Measurements from ENCODE around the gene ZRANB1. TPM values are rescaled to one million over a fixed set of nuclear protein-coding genes. Genes with fewer than 3 reads are reported as not detected.

Gene ZRANB1
- total and polyA plus RNA-seq, 2 of the 13 experiments (the other 11 are each of a cell fraction or from before 2014, with no cell fraction given) = 10.3 to 19.6 TPM

DNA sequence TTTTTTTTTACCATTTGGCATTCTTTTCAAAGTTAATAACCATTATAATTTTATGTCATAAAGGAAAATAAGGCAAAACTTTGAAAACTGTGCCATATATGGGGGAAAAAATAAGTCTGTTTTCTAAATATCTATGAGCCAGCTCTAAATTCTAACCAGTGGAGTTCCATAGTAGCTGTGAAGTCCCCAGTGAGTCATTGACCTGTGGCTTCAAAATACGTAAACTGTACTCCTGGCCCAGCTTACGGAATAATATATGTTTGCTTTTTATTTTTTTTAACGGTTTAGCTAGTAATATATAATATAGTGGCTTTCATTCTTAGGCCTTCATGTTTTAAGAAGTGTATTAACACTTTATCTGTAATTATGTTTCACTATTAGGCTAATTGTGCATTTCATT, 20.5 kb downstream of the ZRANB1 start:
- whole genome bisulfite sequencing (ENCODE audit: low lambda C conversion rate) = 97% methylated on average over 3 of the region's 3 CpGs
- ChIA-PET CTCF (ENCODE audit: low intra/inter-chr PET ratio, low total read pairs) (no interaction called here), POLR2A (no interaction called here)
- FAIRE-seq (no peak), ATAC-seq (no peak), DNase-seq (ENCODE audit: low spot score) (no peak)
- H3K9ac ChIP-seq (ENCODE audit: insufficient read depth, low read depth, low read length) = no peak overlapping the region
- in situ Hi-C loops (cut with HindIII; ENCODE audit: extremely low pct_ligation_motif_present, low pct_unique_long_range_greater_than_20kb) = no loop called here
- H3K27ac ChIP-seq (ENCODE audit: extremely low read length, insufficient read depth, low read length) = no peak overlapping the region
- no peaks in the 10 kb centered on the region for H3K9me3 ChIP-seq (ENCODE audit: low read length)
- no peak for TF ChIP-seq ZNF354B (CRISPR knock-in tag; IDR thresholded peaks at IDR 0.05)
- no peak for TF ChIP-seq ZNF616 (CRISPR knock-in tag; IDR thresholded peaks at IDR 0.05; ENCODE audit: low read depth)
- TF ChIP-seq ZNF207 (IDR thresholded peaks at IDR 0.05; ENCODE audit: borderline replicate concordance) = no peak
- TF ChIP-seq POGZ (CRISPR knock-in tag; IDR thresholded peaks at IDR 0.05) = no peak
- TF ChIP-seq, protein P1, sequence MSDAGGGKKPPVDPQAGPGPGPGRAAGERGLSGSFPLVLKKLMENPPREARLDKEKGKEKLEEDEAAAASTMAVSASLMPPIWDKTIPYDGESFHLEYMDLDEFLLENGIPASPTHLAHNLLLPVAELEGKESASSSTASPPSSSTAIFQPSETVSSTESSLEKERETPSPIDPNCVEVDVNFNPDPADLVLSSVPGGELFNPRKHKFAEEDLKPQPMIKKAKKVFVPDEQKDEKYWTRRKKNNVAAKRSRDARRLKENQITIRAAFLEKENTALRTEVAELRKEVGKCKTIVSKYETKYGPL (CRISPR knock-in tag; IDR thresholded peaks at IDR 0.05) = no peak
- H3K27me3 ChIP-seq (ENCODE audit: control insufficient read depth in 1 of 2, insufficient read depth in 2 of 2, low read length in 2 of 2) = no peaks in the 10 kb centered on the region
- H3K4me1 ChIP-seq (ENCODE audit: insufficient read depth, low read length) = no peaks in the 10 kb centered on the region
- H2AFZ ChIP-seq (ENCODE audit: low read length) = no peak overlapping the region
- no peak overlapping the region for H3K4me2 ChIP-seq (ENCODE audit: low read depth, low read length)
- BruUV-seq (replicated peaks) = no TSS peak
- peaks cover 4% of the 10 kb centered on the region; the same call in 1 of the 2 replicates for H4K20me1 ChIP-seq (ENCODE audit: insufficient read depth, low read length)
- H3K36me3 ChIP-seq (replicated peaks in 1 of 2; ENCODE audit: control insufficient read depth in 1 of 2, insufficient read depth in 2 of 2, low read length in 2 of 2) = peaks cover 12 to 19% of the 10 kb centered on the region in 2 experiments
- H3K79me2 ChIP-seq (ENCODE audit: insufficient read depth, low read length) = peaks cover 48% of the 10 kb centered on the region
- intact Hi-C loops (cut with micrococcal nuclease; ENCODE audit: unreplicated experiment) = no loop called here
- H3K4me3 ChIP-seq (replicated peaks in 1 of 3; ENCODE audit: insufficient read depth in 1 of 3, low read depth in 2 of 3, low read length in 3 of 3) = no peak overlapping the region

DNA sequence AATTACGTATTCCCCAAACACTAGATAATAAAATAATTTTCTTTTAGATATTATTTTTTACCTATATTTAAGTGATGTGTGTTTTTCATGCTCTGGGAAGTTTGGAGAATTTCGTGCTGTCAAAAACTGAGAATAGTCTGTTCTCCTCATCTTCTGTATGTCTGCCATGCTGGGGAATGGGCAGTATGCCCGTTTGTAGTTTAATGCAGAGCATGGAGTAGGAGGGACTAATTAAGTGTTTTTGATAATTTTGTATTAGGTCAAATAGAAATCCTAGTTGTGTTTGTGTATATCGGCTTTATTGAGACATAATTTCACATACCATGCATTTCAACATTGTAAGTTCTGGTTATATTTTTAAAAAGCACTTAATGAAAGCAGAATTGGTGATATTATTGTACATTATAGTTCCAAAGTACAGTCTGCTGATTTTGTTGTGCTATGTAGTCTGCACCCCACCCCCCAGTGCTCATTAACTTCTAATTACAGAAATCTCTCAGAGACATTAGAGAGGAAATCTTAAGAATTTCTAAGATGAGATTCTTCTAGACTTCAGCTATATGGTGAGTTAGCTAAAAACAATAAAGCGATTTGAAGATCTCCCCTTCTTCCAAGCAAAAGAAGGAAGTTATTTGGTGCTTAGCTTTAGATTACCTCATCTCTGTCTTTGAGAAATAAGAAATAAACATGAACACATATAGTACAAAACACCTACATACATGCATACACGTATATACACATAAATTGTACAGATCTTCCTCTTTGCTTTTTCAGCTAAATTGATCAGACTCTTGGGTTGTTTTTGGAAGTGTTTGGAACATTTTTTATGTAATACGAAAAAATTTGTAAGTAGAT, 22.2 kb downstream of the ZRANB1 start:
- H3K79me2 ChIP-seq (ENCODE audit: insufficient read depth, low read length) = peaks cover 37% of the 10 kb centered on the region
- H3K9ac ChIP-seq (ENCODE audit: insufficient read depth, low read depth, low read length) = no peak overlapping the region
- in situ Hi-C loops (cut with HindIII; ENCODE audit: extremely low pct_ligation_motif_present, low pct_unique_long_range_greater_than_20kb) (no loop called here), intact Hi-C loops (cut with micrococcal nuclease; ENCODE audit: unreplicated experiment) (no loop called here)
- no peak for ATAC-seq
- 81% methylated on average over 7 of the region's 7 CpGs for WGBS (ENCODE audit: low lambda C conversion rate)
- no peak overlapping the region for H3K4me3 ChIP-seq (replicated peaks in 1 of 3; ENCODE audit: insufficient read depth in 1 of 3, low read depth in 2 of 3, low read length in 3 of 3)
- no peaks in the 10 kb centered on the region for H3K27me3 ChIP-seq (ENCODE audit: control insufficient read depth in 1 of 2, insufficient read depth in 2 of 2, low read length in 2 of 2)
- peaks cover 6% of the 10 kb centered on the region; the same call in 1 of the 2 replicates for H4K20me1 ChIP-seq (ENCODE audit: insufficient read depth, low read length)
- no peak for FAIRE-seq
- H3K4me1 ChIP-seq (ENCODE audit: insufficient read depth, low read length) = no peaks in the 10 kb centered on the region
- BruUV-seq (replicated peaks) = no TSS peak
- ChIA-PET CTCF (ENCODE audit: low intra/inter-chr PET ratio, low total read pairs) (no interaction called here), POLR2A (no interaction called here)
- no peak overlapping the region for H2AFZ ChIP-seq (ENCODE audit: low read length)
- peaks cover 19 to 28% of the 10 kb centered on the region in 2 experiments for H3K36me3 ChIP-seq (replicated peaks in 1 of 2; ENCODE audit: control insufficient read depth in 1 of 2, insufficient read depth in 2 of 2, low read length in 2 of 2)
- TF ChIP-seq NFATC3 (CRISPR knock-in tag; IDR thresholded peaks at IDR 0.05) = no peak
- H3K4me2 ChIP-seq (ENCODE audit: low read depth, low read length) = no peak overlapping the region
- H3K9me3 ChIP-seq (ENCODE audit: low read length) = no peaks in the 10 kb centered on the region
- no peak overlapping the region for H3K27ac ChIP-seq (ENCODE audit: extremely low read length, insufficient read depth, low read length)
- DNase-seq (ENCODE audit: low spot score) = no peak

Measured in HepG2 (cell line).